ENCODE results near the gene MCC.
"Not testable (repeated sequence)": the region's sequence is repeated elsewhere in the genome, so short reads cannot be mapped to it uniquely, and the experiment has no call there.

Gene MCC

GRCh38 chr5:113087976-113088514 is 400.2 kb downstream of the MCC start:
- no peaks in the 10 kb centered on the region for H3K36me3 Mint-ChIP-seq
- DNase-seq (no peak), ATAC-seq (replicated peaks) (no peak)
- H3K4me3 Mint-ChIP-seq: no peak overlapping the region
- H3K9me3 Mint-ChIP-seq: no peaks in the 10 kb centered on the region
- no peak overlapping the region for H3K27ac Mint-ChIP-seq
- H3K27me3 Mint-ChIP-seq: peaks cover 6 to 9% of the 10 kb centered on the region in 2 donors
- no peaks in the 10 kb centered on the region for H3K4me1 Mint-ChIP-seq

DNA sequence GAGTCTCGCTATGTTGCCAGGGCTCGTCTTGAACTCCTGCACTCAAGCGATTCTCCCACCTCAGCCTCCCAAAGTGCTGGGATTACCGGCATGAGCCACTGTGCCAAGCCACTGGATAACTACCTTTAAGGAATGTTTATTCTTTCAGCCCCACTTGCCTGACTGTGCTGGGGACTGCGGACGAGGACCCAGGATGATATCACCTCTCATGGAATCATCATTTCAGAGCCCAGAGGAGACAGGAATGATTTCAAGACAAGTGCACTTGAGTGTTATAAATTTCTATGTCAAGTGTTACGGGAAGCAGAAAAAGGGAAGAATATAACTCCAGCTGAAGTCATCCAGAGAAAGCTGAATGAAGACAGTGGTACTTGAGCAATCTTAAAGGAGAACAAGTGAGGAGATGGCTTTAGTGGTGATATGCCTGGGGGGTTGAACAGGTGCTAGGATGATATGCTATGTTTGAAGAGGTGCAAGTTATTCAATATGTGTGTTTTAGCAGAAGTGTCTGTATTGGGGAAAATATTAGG is 402.3 kb downstream of the MCC start:
- Mint-ChIP-seq H3K27ac (no peak overlapping the region), H3K36me3 (no peaks in the 10 kb centered on the region), H3K9me3 (no peaks in the 10 kb centered on the region), H3K4me3 (no peak overlapping the region), H3K4me1 (no peaks in the 10 kb centered on the region), H3K27me3 (peaks cover 9 to 12% of the 10 kb centered on the region in 2 donors)
- DNase-seq (no peak), ATAC-seq (replicated peaks) (no peak)

DNA sequence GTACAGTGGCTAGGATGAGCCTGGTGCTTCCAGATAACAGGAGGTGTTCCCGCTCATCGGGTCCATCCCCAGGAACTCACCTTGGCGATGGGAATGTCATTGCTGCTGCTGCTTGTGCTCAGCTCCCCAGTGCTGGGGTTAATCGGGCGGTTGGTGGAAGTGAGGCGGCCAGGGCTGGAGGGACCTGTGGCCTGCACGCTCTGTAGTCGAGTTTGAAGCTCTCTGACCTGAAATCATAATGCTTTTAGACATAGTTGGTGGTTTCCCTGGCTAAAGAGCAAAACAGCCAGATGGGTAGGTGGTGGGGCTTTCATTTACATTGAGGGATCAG is 403.2 kb downstream of the MCC start:
- Mint-ChIP-seq H3K36me3 (no peaks in the 10 kb centered on the region), H3K4me1 (no peaks in the 10 kb centered on the region), H3K27ac (no peak overlapping the region), H3K4me3 (no peak overlapping the region), H3K9me3 (no peaks in the 10 kb centered on the region), H3K27me3 (peaks cover 9 to 10% of the 10 kb centered on the region in 2 donors)
- DNase-seq: no peak
- no peak for ATAC-seq (replicated peaks)

DNA sequence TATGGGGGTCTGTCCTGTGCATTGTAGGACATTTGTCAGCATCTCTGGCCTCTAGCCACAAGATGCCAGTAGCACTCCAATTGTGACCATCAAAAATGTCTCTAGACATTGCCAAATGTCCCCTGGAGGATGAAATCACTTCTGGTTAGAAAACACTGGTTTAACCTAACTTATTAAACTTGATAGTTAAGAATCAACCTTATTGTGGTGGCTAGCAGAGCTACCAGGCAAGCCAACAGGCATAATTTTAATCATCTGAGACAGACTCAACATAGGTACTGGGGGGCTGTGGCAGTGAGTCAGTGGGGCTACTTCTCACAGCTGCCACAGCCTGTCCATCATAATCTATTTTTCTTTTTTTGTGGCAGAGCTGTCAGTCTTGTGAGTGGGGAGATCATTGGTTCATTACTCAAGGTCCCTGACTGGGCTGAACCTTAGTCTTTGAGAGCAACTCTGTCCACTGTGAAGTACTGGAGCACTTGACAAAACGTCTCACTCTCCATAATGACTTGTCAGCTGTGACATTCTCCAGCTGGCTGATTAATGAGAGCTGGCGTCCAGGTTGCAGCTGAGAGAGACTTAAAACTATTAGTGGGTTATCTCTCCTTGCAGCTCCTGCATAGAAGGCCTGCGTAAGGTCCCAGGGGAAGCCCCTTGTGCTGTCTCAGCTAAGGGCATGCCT is 403.7 kb downstream of the MCC start:
- DNase-seq: no peak
- no peak for ATAC-seq (replicated peaks)

DNA sequence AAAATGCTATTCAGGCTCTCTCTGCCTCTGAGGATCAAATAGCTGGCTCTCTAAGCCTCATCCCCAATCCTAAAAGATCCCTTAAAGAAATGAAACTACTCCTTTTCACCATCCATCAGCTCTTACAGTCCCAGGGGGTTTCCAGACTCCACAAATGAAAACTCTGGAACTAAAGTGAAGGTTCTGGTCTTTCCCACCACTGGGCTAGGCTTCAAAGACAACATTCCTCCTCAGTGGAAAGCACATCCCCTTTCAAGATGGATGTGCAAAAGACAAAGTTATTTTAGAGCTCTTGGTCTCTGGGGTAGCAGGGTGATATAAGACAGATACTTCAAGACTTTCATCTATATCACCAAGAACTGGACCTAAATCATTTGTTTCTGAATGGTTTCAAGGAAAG is 404.8 kb downstream of the MCC start:
- Mint-ChIP-seq H3K4me1 (no peaks in the 10 kb centered on the region), H3K36me3 (no peaks in the 10 kb centered on the region)
- no peak for DNase-seq

More for the DNA sequence above, 403.7 kb downstream of the MCC start:
- no peak overlapping the region for H3K4me3 Mint-ChIP-seq
- H3K9me3 Mint-ChIP-seq: no peaks in the 10 kb centered on the region
- H3K27ac Mint-ChIP-seq: no peak overlapping the region
- H3K4me1 Mint-ChIP-seq: no peaks in the 10 kb centered on the region
- H3K36me3 Mint-ChIP-seq: no peaks in the 10 kb centered on the region
- H3K27me3 Mint-ChIP-seq: peaks cover 4 to 6% of the 10 kb centered on the region in 2 donors

GRCh38 chr5:113082547-113082905 is 405.7 kb downstream of the MCC start:
- Mint-ChIP-seq H3K27me3 (peaks cover 0 to 8% of the 10 kb centered on the region in 2 donors), H3K36me3 (peaks cover 0 to 2% of the 10 kb centered on the region in 2 donors), H3K4me3 (no peak overlapping the region), H3K9me3 (peaks cover 3 to 6% of the 10 kb centered on the region in 2 donors), H3K27ac (no peak overlapping the region), H3K4me1 (no peaks in the 10 kb centered on the region)
- no peak for ATAC-seq (replicated peaks)
- DNase-seq: no peak

More for the DNA sequence above, 404.8 kb downstream of the MCC start:
- H3K27me3 Mint-ChIP-seq: peaks cover 3 to 6% of the 10 kb centered on the region in 2 donors
- H3K27ac Mint-ChIP-seq: no peak overlapping the region
- H3K9me3 Mint-ChIP-seq: peaks cover 2 to 6% of the 10 kb centered on the region in 2 donors
- no peak for ATAC-seq (replicated peaks)
- no peak overlapping the region for H3K4me3 Mint-ChIP-seq

GRCh38 chr5:113081881-113082546 is 406.2 kb downstream of the MCC start:
- ATAC-seq (replicated peaks) (no peak), DNase-seq (no peak)
- Mint-ChIP-seq H3K9me3 (peaks cover 5 to 6% of the 10 kb centered on the region in 2 donors), H3K4me1 (no peaks in the 10 kb centered on the region), H3K4me3 (no peak overlapping the region), H3K27me3 (peaks cover 0 to 12% of the 10 kb centered on the region in 2 donors), H3K36me3 (peaks cover 0 to 2% of the 10 kb centered on the region in 2 donors), H3K27ac (no peak overlapping the region)

DNA sequence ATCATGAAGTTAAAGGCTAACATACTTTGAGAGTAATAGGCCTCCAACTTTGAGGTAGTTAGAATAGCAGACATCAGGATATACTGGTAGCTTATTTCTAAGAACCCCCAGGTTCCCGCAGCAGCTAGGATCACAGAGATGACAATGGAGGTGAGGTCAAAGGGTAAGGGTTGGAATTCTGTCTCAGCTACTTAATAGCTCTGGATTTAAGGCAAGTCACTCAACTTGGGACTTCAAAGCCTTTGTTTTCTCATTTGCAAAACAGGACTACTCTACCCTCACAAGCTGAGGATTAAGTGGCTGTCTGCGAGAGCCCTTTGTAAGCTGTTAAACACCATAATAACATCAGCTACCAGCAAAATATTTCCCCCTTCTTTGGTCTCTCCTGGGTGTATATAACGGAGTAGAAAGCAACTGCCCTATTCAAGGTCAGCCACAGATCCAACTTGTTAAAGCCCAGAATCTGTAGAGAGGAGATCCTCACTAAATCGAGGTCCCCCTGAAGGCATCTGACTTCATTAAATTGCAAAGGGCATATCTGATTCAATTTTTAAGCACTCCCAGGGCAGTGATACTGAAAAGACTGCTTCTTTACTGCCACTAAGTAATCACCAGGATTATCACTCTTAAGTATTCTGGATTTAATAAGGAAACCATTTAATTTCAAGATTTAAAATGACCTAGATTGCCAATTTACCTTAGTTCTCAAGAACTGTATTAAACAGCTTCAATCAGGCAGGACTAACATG is 407.0 kb downstream of the MCC start:
- ATAC-seq (replicated peaks): no peak
- H3K4me1 Mint-ChIP-seq: no peaks in the 10 kb centered on the region

GRCh38 chr5:113076649-113077048 is 411.6 kb downstream of the MCC start:
- peaks cover 9 to 11% of the 10 kb centered on the region in 2 donors for H3K9me3 Mint-ChIP-seq
- H3K27me3 Mint-ChIP-seq: peaks cover 14 to 19% of the 10 kb centered on the region in 2 donors
- ATAC-seq (replicated peaks); H3K4me1 Mint-ChIP-seq; H3K27ac Mint-ChIP-seq; DNase-seq; H3K36me3 Mint-ChIP-seq; H3K4me3 Mint-ChIP-seq: not testable (repeated sequence)

More for the DNA sequence above, 407.0 kb downstream of the MCC start:
- H3K27me3 Mint-ChIP-seq: peaks cover 0 to 12% of the 10 kb centered on the region in 2 donors
- peaks cover 6 to 7% of the 10 kb centered on the region in 2 donors for H3K9me3 Mint-ChIP-seq
- no peak overlapping the region for H3K4me3 Mint-ChIP-seq
- H3K27ac Mint-ChIP-seq: no peak overlapping the region
- H3K36me3 Mint-ChIP-seq: peaks cover 0 to 2% of the 10 kb centered on the region in 2 donors
- DNase-seq: no peak

DNA sequence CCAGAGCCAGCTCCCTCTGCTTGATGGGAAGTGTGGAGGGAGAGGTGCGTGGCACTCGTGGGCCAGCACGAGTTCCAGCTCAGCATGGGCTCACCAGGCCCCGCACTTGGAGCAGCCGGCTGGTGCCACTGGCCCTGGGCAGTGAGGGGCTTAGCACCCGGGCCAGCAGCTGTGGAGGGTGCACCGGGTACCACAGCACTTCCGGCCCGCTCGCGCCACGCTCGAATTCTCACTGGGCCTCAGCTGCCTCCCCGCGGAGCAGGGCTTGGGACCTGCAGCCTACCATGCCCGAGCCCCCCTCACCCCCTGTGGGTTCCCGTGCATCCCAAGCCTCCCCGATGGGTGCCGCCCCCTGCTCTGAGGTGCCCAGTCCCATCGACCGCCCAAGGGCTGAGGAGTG is 413.2 kb downstream of the MCC start:
- DNase-seq: no peak
- Mint-ChIP-seq H3K36me3 (peaks cover 0 to 2% of the 10 kb centered on the region in 2 donors), H3K4me3 (no peak overlapping the region), H3K9me3 (peaks cover 9 to 11% of the 10 kb centered on the region in 2 donors), H3K27ac (no peak overlapping the region), H3K27me3 (peaks cover 14 to 19% of the 10 kb centered on the region in 2 donors), H3K4me1 (no peaks in the 10 kb centered on the region)
- ATAC-seq (replicated peaks): no peak

DNA sequence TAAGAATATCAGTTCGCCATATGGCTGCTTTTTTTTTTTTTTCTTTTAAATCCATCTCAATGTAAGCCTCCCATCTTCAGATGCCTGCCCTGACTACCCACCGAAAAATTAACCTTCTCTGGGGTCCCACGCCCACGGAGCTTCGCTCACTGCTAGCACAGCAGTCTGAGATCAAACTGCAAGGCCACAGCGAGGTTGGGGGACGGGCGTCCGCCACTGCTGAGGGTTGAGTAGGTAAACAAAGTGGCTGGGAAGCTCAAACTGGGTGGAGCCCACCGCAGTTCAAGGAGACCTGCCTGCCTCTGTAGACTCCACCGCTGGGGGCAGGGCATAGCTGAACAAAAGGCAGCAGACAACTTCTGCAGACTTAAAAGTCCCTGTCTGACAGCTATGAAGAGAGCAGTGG is 414.6 kb downstream of the MCC start:
- not testable (repeated sequence) for H3K4me1 Mint-ChIP-seq; H3K9me3 Mint-ChIP-seq; H3K4me3 Mint-ChIP-seq; H3K36me3 Mint-ChIP-seq; ATAC-seq (replicated peaks); H3K27ac Mint-ChIP-seq; DNase-seq
- peaks cover 14 to 19% of the 10 kb centered on the region in 2 donors for H3K27me3 Mint-ChIP-seq

DNA sequence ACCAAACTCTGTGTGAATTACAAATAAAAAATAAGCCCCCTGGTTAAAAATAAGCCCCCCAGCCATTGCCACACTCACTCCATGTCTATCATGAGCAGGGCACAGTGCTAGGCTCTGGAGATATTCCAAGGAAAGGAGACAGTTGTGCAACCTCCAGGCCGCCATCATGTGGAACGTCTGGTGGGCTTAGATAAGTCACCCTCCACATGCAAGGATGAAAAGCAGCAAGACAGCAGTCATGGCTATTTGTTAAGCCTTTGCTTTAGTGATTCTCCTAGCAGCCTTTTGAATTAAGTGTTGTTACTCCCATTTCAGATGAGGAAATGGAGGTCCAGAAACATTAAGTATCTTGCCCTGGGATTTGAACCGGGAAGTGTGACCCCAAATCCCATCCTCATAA is 416.9 kb downstream of the MCC start:
- no peak overlapping the region for H3K4me3 Mint-ChIP-seq
- DNase-seq: no peak
- H3K4me1 Mint-ChIP-seq: peaks cover 0 to 2% of the 10 kb centered on the region in 2 donors
- ATAC-seq (replicated peaks): no peak
- H3K27ac Mint-ChIP-seq: no peak overlapping the region
- H3K36me3 Mint-ChIP-seq: no peaks in the 10 kb centered on the region
- H3K9me3 Mint-ChIP-seq: peaks cover 3 to 4% of the 10 kb centered on the region in 2 donors
- peaks cover 13 to 14% of the 10 kb centered on the region in 2 donors for H3K27me3 Mint-ChIP-seq

DNA sequence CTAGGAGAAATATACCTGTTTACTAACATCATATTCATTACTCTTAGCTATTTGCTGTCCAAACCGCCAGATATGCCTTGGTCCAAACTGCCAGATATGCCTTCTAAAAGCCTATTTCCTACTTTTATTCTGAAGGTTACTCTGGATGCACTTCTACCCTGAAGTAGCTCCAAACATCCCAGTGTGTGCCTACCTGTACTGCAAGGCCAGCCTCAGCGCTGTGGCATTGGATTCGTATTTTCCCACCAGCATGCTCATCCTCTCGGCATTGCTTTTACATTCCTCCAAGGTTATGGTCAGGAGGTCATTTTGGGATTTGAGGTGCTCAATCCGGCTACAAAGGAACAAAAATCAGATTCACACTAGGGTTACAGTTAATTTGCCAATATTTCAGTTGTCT is 417.4 kb downstream of the MCC start:
- Mint-ChIP-seq H3K4me3 (no peak overlapping the region), H3K36me3 (no peaks in the 10 kb centered on the region), H3K27me3 (peaks cover 13 to 14% of the 10 kb centered on the region in 2 donors), H3K27ac (no peak overlapping the region), H3K9me3 (peaks cover 1 to 3% of the 10 kb centered on the region in 2 donors), H3K4me1 (peaks cover 0 to 2% of the 10 kb centered on the region in 2 donors)
- DNase-seq: no peak
- ATAC-seq (replicated peaks): no peak

GRCh38 chr5:113068559-113068958 is 419.7 kb downstream of the MCC start:
- H3K36me3 Mint-ChIP-seq: no peaks in the 10 kb centered on the region
- DNase-seq (no peak), ATAC-seq (replicated peaks) (no peak)
- H3K4me1 Mint-ChIP-seq: peaks cover 0 to 2% of the 10 kb centered on the region in 2 donors
- peaks cover 10% of the 10 kb centered on the region in 2 donors for H3K27me3 Mint-ChIP-seq
- no peaks in the 10 kb centered on the region for H3K9me3 Mint-ChIP-seq
- H3K27ac Mint-ChIP-seq: no peak overlapping the region
- no peak overlapping the region for H3K4me3 Mint-ChIP-seq

All from stimulated activated naive B cell treated with anti-CD40 and anti-IgM and Interleukin-4, amounts not matched to agents 10 μg/mL and 1 μg/mL and 100 μg/mL, for 72 hours (primary cell).